ENCODE measurements around the gene CORO7. TPM values are rescaled to one million over a fixed set of nuclear protein-coding genes. Genes with fewer than 3 reads are reported as not detected.
"Not testable (repeated sequence)": the region's sequence is repeated elsewhere in the genome, so short reads cannot be mapped to it uniquely, and the experiment has no call there.

The CORO7 gene
- total RNA-seq, 1 donor from 2014 or later, result 11.6 TPM

DNA sequence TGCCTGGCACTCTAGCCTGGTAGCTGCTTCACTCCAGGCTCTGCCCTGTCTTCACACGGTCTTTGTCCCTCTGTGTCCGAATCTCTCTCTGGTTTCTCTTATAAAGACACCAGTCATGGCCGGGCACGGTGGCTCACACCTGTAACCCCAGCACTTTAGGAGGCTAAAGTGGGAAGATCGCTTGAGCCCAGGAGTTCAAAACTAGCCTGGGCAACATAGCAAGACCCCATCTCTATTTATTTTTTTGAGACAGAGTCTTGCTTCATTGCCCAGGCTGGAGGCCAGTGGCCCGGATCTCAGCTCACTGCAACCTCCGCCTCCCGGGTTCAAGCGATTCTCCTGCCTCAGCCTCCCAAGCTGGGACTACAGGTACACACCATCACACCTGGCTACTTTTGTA lies 82.7 kb downstream of the CORO7 start:
- ATAC-seq (ENCODE audit: poor library complexity); intact Hi-C loops (cut with DNase I); DNase-seq: not testable (repeated sequence)

DNA sequence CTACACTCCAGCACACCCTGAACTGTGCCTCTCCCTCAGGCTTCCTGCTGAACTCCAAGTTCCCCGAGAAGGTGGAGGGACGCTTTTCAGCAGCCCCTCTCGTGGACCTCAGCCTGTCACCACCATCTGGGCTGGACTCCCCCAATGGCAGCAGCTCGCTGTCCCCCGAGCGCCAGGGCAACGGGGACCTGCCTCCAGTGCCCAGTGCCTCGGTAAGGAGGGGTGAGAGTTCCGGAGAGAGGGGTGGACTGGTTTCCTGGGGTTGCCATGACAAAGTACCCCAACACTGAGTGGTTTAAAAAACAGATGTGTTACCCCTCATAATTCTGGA lies 83.1 kb downstream of the CORO7 start:
- no peak for DNase-seq
- intact Hi-C loops (cut with DNase I), result no loop called here
- ATAC-seq (ENCODE audit: poor library complexity), result no peak

GRCh38 chr16:4332623-4333307 lies 83.6 kb downstream of the CORO7 start:
- no peak for ATAC-seq (ENCODE audit: poor library complexity)
- intact Hi-C loops (cut with DNase I), result no loop called here
- DNase-seq, result no peak

GRCh38 chr16:4332083-4332482 lies 84.3 kb downstream of the CORO7 start:
- ATAC-seq (ENCODE audit: poor library complexity) (no peak), DNase-seq (no peak)
- intact Hi-C loops (cut with DNase I), result no loop called here

DNA sequence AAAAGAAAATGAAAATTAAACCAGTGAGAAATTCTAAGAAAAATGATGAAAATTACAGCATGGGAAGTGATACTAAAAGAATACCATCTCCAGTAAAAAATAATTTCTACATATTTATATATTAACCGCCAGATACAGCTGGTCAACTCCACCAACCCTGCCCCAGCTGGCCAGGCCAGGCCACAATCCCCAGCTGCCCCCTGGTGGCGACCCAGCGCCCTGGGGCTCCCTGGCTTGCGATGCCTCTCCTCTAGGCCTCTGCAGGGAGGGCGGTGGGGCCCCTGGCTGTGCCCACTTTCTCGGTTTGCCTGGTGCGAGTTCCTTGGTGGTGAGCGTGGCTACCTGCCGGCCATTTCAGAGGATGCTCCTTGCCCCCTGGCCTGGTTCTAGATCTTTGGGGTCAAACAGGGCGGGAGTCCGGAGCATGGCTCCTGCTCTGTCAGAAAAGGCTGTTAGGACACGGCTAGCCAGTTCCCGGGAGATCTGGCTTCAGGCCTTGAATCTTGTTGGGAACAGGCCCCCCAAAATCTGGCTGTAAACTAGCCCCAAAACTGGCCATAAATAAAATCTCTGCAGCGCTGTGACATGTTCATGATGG lies 86.0 kb downstream of the CORO7 start:
- intact Hi-C loops (cut with DNase I), result loop anchor here (2.0 kb wide), 1 partner anchor 42 kb away; no protein-coding TSS in a partner anchor
- DNase-seq (peak; percentile 90), ATAC-seq (ENCODE audit: poor library complexity) (peak; percentile 77)

DNA sequence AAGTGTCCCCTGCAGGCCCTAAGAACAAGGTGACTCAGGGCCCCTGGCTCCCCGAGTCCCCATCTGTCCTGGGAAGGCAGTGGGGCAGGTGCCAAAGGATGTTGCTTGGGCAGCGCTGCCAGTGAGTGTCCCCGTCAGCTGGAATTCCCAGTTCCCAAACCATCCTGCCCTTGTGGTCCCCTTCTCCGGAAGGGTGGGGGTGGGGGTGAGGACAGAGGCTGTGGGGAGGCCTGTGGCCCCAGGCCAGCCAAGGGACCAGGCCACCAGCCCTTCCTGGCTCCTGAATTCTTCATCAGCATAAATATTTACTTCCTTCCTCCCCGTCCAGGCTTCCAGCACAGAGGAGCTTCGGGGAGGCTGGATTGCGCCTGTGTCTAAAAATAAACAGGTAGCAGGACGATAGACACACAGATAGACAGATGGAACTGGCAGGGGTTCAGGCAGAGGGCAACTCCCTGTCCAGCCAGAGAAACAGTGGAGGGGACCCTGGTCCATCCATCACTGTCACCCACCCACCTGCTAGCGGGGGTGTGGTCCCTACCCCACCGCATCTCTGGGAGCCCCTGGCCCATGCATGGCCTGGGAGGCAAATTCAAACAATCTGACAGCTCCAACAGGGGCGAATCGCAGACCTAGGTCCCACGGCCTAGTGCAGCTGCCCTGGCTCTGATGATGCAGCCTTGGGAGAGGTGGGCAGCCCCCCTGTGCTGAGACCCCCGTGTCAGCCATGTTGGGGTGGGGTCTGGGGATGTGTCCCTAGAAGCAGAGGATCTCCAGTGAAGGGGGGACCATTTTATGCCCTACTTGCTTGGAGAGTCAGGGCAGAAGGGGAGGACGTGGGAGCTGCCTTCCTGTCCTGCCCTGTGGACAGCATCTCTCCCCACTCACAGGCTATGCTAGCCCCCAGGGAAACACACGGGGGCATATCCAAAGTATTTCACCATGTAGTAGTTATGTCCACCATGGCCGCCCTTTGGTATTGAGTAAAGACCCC lies 87.3 kb downstream of the CORO7 start:
- ATAC-seq (ENCODE audit: poor library complexity), result peak; percentile 61
- DNase-seq, result peak; percentile 62
- intact Hi-C loops (cut with DNase I), result loop anchor here (2.0 kb wide), 1 partner anchor 22 kb away; no protein-coding TSS in a partner anchor

GRCh38 chr16:4328046-4328781 lies 88.2 kb downstream of the CORO7 start:
- peak; percentile 87 for DNase-seq
- intact Hi-C loops (cut with DNase I), result loop anchor here (2.0 kb wide), 1 partner anchor 21 kb away; no protein-coding TSS in a partner anchor
- peak; percentile 82 for ATAC-seq (ENCODE audit: poor library complexity)

GRCh38 chr16:4327386-4328045 lies 88.9 kb downstream of the CORO7 start:
- ATAC-seq (ENCODE audit: poor library complexity) (peak; percentile 1), DNase-seq (no peak)
- intact Hi-C loops (cut with DNase I), result loop anchor here (2.0 kb wide), 1 partner anchor 21 kb away; no protein-coding TSS in a partner anchor

DNA sequence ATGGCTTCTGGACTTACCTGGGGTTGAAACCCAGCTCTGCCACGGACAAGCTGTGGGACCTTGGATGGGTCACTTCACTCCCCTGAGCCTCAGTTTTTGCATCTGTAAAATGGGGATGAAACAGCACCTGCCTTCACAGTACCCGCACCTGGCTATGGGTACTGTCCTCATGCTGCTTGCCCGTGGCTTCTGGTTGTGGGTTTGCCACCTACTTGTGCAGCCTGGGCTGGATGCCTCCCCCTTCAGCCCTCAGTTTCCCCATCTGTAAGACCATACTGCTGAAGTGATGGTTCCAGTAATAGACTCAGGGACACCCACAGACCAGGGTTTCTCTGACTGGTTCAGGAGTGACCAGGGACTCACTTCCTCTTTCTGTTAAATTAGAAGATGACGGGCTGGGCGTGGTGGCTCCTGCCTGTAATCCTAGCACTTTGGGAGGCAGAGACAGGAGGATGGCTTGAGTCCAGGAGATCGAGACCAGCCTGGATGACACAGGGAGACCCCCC lies 91.1 kb downstream of the CORO7 start:
- DNase-seq, result no peak
- ATAC-seq (ENCODE audit: poor library complexity), result no peak
- intact Hi-C loops (cut with DNase I), result no loop called here

- intact Hi-C loops (cut with DNase I), result no loop called here
- DNase-seq, result no peak
Measured at GRCh38 chr16:4324492-4325252, 91.7 kb downstream of the CORO7 start.

DNA sequence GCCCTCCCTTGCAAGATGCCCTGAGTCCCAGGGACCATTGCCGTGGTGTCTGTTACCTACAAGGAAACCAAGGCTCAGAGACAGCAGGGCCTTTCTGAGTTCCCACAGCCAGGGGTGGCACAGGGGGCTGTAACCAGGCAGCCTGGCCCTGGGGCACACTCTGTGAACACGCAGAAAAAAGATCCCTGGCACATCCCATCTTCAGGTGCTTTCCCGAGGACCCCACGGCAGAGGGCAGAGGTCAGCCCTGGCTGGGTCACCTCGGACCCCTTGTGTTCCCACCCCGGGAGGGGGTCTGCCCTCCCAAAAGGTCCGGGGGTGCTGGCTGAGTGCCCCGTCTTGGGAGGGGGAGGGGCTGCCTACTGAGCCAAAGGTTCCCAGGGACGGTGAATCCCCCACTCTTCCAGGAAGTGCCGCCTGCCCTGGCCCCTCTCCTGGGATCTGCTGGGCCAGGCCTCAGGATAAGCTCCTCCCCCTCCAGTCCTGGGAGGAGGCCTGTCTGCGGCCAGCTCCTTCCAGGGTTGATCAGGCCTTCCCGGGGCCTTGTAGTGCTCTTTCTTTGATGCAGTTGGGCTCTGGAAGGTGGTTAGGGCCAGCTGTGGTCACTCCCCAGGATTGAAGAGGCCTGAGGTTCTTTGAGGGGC lies 92.4 kb downstream of the CORO7 start:
- DNase-seq, result peak; percentile 78
- intact Hi-C loops (cut with DNase I), result no loop called here
- ATAC-seq (ENCODE audit: poor library complexity), result peak; percentile 51

More at GRCh38 chr16:4324492-4325252, 91.7 kb downstream of the CORO7 start:
- no peak for ATAC-seq (ENCODE audit: poor library complexity)

DNA sequence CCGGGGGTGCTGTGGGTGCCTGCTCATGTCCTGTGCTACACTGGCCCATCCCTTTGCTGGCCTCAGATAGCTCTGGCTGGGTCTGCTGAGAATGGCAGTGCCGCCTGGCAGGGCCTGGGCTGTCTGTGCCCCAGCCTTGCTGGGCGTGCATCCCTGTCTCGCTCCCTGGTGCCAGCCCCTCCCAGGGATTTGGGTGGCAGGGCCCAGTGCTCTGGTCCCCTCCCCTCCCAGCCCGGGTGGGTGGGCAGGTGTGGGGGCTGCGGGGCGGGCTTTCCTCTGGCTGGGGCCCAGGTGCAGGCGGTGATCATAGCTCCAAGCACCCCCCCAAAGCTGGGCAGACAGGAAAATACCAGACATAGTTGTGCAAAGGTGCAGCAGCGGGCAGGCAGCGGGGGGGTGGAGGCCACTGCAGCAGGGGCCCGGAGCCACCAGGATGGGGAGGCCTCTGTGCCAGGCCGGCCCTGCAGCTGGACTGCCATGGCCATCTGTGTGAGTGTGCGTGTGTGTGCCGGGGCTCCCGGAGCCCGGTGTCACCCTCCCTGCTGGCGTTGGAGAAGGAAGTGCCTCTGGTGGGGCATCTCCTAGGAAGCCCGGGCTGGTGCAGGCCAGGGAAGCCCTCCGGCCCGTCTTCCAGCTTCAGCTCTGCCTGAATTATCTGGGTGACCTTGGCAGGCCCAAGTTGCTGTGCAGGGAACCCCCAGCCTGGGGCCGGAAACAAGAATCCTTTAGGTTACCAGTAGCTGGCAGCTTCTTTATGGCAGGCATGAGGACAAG lies 93.1 kb downstream of the CORO7 start:
- ATAC-seq (ENCODE audit: poor library complexity), result peak; percentile 37
- no peak for DNase-seq
- intact Hi-C loops (cut with DNase I), result no loop called here

GRCh38 chr16:4322121-4323052 lies 94.0 kb downstream of the CORO7 start:
- DNase-seq (no peak), ATAC-seq (ENCODE audit: poor library complexity) (no peak)
- intact Hi-C loops (cut with DNase I), result no loop called here

DNA sequence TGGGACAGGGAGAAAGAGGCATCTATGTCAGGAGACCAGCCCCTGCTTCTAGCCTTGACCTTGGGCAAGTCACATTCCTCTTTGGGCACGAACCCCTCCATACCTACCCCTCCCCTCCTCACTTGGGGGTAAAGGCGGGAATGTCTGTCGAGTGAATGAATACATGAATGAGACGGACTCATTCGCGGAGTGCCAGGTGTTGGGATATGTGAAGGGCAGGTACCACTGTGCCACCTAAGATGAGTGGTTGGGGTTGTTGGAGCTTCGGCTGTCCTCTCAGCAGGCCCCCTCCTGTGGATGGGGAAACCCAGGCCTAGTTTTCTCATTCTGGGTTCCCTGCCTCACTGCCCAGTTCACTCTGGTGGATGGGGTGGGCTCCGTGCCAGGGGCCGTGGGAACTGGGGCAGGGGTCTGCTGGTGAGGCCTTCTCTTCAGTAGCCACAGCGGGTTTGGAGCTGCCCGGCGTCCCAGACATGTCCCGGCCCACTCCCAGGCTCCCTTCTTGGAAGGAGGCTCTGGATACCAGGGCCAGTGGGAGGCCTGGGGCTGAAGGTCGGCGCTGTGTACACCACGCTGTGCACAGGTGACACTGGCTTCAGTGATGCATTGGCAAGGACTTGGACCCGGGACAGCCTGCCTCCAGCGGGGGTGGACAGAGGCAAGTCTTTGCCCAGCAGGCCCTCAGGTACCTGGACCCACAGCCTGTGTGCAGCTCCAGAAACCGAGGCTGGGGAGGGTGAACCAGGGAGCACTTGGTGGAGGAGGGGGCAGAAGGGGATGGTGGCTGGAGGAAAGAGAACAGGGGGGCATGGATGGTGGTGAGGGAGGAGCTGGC lies 94.9 kb downstream of the CORO7 start:
- ATAC-seq (ENCODE audit: poor library complexity), result no peak
- no peak for DNase-seq
- intact Hi-C loops (cut with DNase I), result no loop called here

Measured in Right ventricle myocardium superior (tissue), 1 donor.